HepG2 (cell line): ENCODE measurements around the gene TLX1. TPM values are rescaled to one million over a fixed set of nuclear protein-coding genes. Genes with fewer than 3 reads are reported as not detected.

Experiments used
- ATAC-seq: fragments of 200-7000 bp; cut with Tn5 transposase; 3 replicates; pipeline ENCODE4 v1.9.1; 2020; ENCODE audit warnings: mild to moderate bottlenecking, moderate library complexity
- BruUV-seq: library from RNA; stranded (reverse); fragments of 400-500 nt; replicated peaks from 2 replicates; lab custom pipeline; 2021; lab: Mats Ljungman, UMichigan
- CTCF ChIA-PET: fragments of 300-600 bp; formaldehyde crosslinking; extraction: SDS; loops from one replicate; lab custom pipeline; 2021; ENCODE audit warnings: low total read pairs, inconsistent platforms, low intra/inter-chr PET ratio; lab: Yijun Ruan, JAX
- POLR2A ChIA-PET: fragments of 350-600 bp; sonication (Branson Sonifier 250); formaldehyde crosslinking; loops from one replicate; lab custom pipeline; 2020; ENCODE audit warnings: antibody characterized with exemption, inconsistent platforms; lab: Yijun Ruan, JAX
- DNase-seq: peaks from one replicate; pipeline ENCODE4 v3.0.0-alpha.2; 2015; ENCODE audit warnings: low spot score
- FAIRE-seq: peaks from 3 replicates; lab custom pipeline; 2011; peaks lifted over from hg19 to GRCh38; lab: Jason Lieb, UNC
- H2AFZ ChIP-seq: one replicate; pipeline ENCODE4 v1.6.1; 2011; ENCODE audit warnings: low read length, inconsistent platforms
- H3K27ac ChIP-seq: fragments of 300-600 bp; 3 replicates; pipeline ENCODE4 v1.8.0; 2011; ENCODE audit warnings: mixed run types, mild to moderate bottlenecking, mixed read lengths, low read length, inconsistent platforms; ENCODE audit not compliant: insufficient read depth; ENCODE audit errors: extremely low read length
- H3K27me3 ChIP-seq, 2 experiments: fragments of 200-600 bp in 1 of 2; 2 replicates in 1 of 2; 3 replicates in 1 of 2; pipeline versions ENCODE4 v1.6.0 to v1.8.0; 2011; ENCODE audit warnings: low read length in 2 of 2, mild to moderate bottlenecking in 2 of 2, moderate library complexity in 2 of 2, inconsistent platforms in 1 of 2; ENCODE audit not compliant: insufficient read depth in 2 of 2, control insufficient read depth in 1 of 2
- H3K36me3 ChIP-seq, 2 experiments: fragments of 200-600 bp in 1 of 2; replicated peaks in 1 of 2; 2 replicates in 1 of 2; 3 replicates in 1 of 2; pipeline versions ENCODE4 v1.5.1 to v1.8.0; 2011; ENCODE audit warnings: low read length in 2 of 2, inconsistent platforms in 1 of 2; ENCODE audit not compliant: insufficient read depth in 2 of 2, control insufficient read depth in 1 of 2
- H3K4me1 ChIP-seq: 2 replicates; pipeline ENCODE4 v1.5.1; 2012; ENCODE audit warnings: low read length, inconsistent platforms; ENCODE audit not compliant: insufficient read depth
- H3K4me2 ChIP-seq: 2 replicates; pipeline ENCODE4 v1.6.0; 2011; ENCODE audit warnings: low read depth, low read length, inconsistent platforms
- H3K4me3 ChIP-seq, 3 experiments: fragments of 200-600 bp in 1 of 3; sonication (generic), shearing (Covaris generic) in 1 of 3; replicated peaks in 1 of 3; 2 replicates each; pipeline ENCODE4 v1.5.1; 2011 to 2016; ENCODE audit warnings: low read length in 3 of 3, inconsistent platforms in 2 of 3, low read depth in 2 of 3, mild to moderate bottlenecking in 2 of 3, control low read depth in 1 of 3, mixed read lengths in 1 of 3; ENCODE audit not compliant: insufficient read depth in 1 of 3
- H3K79me2 ChIP-seq: one replicate; pipeline ENCODE4 v1.6.1; 2011; ENCODE audit warnings: low read length, inconsistent platforms; ENCODE audit not compliant: insufficient read depth
- H3K9ac ChIP-seq: 2 replicates; pipeline ENCODE4 v1.6.0; 2011; ENCODE audit warnings: mild to moderate bottlenecking, low read depth, low read length, inconsistent platforms; ENCODE audit not compliant: insufficient read depth
- H3K9me3 ChIP-seq: 2 replicates; pipeline ENCODE4 v1.5.1; 2012; ENCODE audit warnings: mild to moderate bottlenecking, low read length
- H4K20me1 ChIP-seq: 2 replicates; pipeline ENCODE4 v1.6.0; 2011; ENCODE audit warnings: inconsistent platforms, mild to moderate bottlenecking, low read length, moderate library complexity; ENCODE audit not compliant: insufficient read depth
- FOXO1 ChIP-seq: sonication (generic); formaldehyde crosslinking; IDR thresholded peaks from 2 replicates; pipeline ENCODE4 v1.4.0; 2020; ENCODE audit warnings: missing genetic modification reagents
- HDAC6 ChIP-seq: fragments of 200-600 bp; sonication (generic); IDR thresholded peaks from 2 replicates; pipeline ENCODE4 v1.7.0; 2017; ENCODE audit warnings: mild to moderate bottlenecking, antibody characterized with exemption, low read length, low read depth
- HOXD1 ChIP-seq: sonication (generic); formaldehyde crosslinking; IDR thresholded peaks from 2 replicates; pipeline ENCODE4 v1.5.0; 2020; ENCODE audit warnings: missing genetic modification reagents
- ISX ChIP-seq: sonication (generic); formaldehyde crosslinking; conservative IDR thresholded peaks from 2 replicates; pipeline ENCODE4 v1.5.0; 2020; ENCODE audit warnings: missing genetic modification reagents
- NR2F2 ChIP-seq: IDR thresholded peaks from 2 replicates; pipeline ENCODE4 v1.6.1; 2012; ENCODE audit warnings: low read depth, inconsistent platforms, borderline replicate concordance
- SNAPC4 ChIP-seq: sonication (generic); formaldehyde crosslinking; IDR thresholded peaks from 2 replicates; pipeline ENCODE4 v1.4.0; 2020; ENCODE audit warnings: mild to moderate bottlenecking, missing genetic modification reagents
- TEAD2 ChIP-seq: sonication (generic); formaldehyde crosslinking; IDR thresholded peaks from 2 replicates; pipeline ENCODE4 v1.9.0; 2021; ENCODE audit warnings: missing genetic modification reagents
- U2AF1 ChIP-seq: fragments of 200-400 bp; formaldehyde crosslinking; optimal IDR thresholded peaks from 2 replicates; pipeline ENCODE3; 2017; ENCODE audit warnings: mild to moderate bottlenecking, low read depth, low read length
- ZMYM3 ChIP-seq: sonication (generic); formaldehyde crosslinking; IDR thresholded peaks from 2 replicates; pipeline ENCODE4 v1.5.1; 2020; ENCODE audit warnings: mild to moderate bottlenecking, missing genetic modification reagents
- ZNF296 ChIP-seq: sonication (generic); formaldehyde crosslinking; conservative IDR thresholded peaks from 2 replicates; pipeline ENCODE4 v1.5.0; 2020; ENCODE audit warnings: mild to moderate bottlenecking, missing genetic modification reagents
- ZNF33A ChIP-seq: sonication (generic); formaldehyde crosslinking; IDR thresholded peaks from 2 replicates; pipeline ENCODE4 v1.5.1; 2020; ENCODE audit warnings: missing genetic modification reagents, mild to moderate bottlenecking, moderate library complexity, borderline replicate concordance
- ZNF615 ChIP-seq: sonication (generic); formaldehyde crosslinking; IDR thresholded peaks from 2 replicates; pipeline ENCODE4 v1.5.0; 2020; ENCODE audit warnings: mild to moderate bottlenecking, missing genetic modification reagents, borderline replicate concordance
- WGBS: methylation state at CpG from one replicate; pipeline ENCODE4 v1.1.6; 2017; ENCODE audit warnings: low lambda C conversion rate; 5-methylcytosine and 5-hydroxymethylcytosine counted together
- in situ Hi-C: cut with HindIII; loops from 2 replicates; pipeline ENCODE4 v1.10.0; 2017; ENCODE audit warnings: low pct_unique_long_range_greater_than_20kb; ENCODE audit not compliant: extremely low pct_ligation_motif_present
- intact Hi-C: fragments of 100-400 bp; cut with micrococcal nuclease; formaldehyde crosslinking; loops from one replicate; pipeline ENCODE4 v1.10.0; 2022; ENCODE audit not compliant: unreplicated experiment
- polyA plus RNA-seq, 8 experiments: library from polyadenylated mRNA; depleted of rRNA in 3 of 8; stranded (reverse) in 7 of 8; unstranded in 1 of 8; fragments of >200 nt; fragmentation: Illumina TruSeq in 4 of 8; extraction: Trizol in 4 of 8; gene quantifications; 2 replicates each; pipeline versions ENCODE4 v1.2.1 to v1.2.3, GENCODE V29; 2011 to 2016; ENCODE audit warnings: low read depth in 4 of 8, missing spikeins in 1 of 8, mixed read lengths in 1 of 8; ENCODE audit not compliant: insufficient read depth in 1 of 8
- total RNA-seq, 5 experiments: library from RNA; depleted of rRNA; stranded (reverse); fragments of >200 nt; fragmentation: Illumina TruSeq; extraction: Trizol; gene quantifications; 2 replicates each; pipeline ENCODE4 v1.2.3, GENCODE V29; 2016; ENCODE audit warnings: low read depth in 1 of 5

TLX1 gene
- total and polyA plus RNA-seq, 2 of the 13 experiments (the other 11 are each of a cell fraction or from before 2014, with no cell fraction given): 0.07 to 0.26 TPM

GRCh38 chr10:101182936-101183335, 51.8 kb downstream of the TLX1 start:
- CTCF ChIA-PET: no interaction called here
- Histone ChIP-seq H3K4me2 (no peak overlapping the region), H3K4me1 (no peaks in the 10 kb centered on the region), H3K9ac (no peak overlapping the region), H3K9me3 (no peaks in the 10 kb centered on the region), H3K4me3 (no peak overlapping the region), H3K27me3 (peaks cover 2 to 16% of the 10 kb centered on the region in 2 experiments; a peak in 4 of 5 replicates), H3K27ac (no peak overlapping the region), H4K20me1 (no peaks in the 10 kb centered on the region), H3K36me3 (no peaks in the 10 kb centered on the region)
- in situ Hi-C loops (no loop called here), intact Hi-C loops (no loop called here)
- FAIRE-seq: no peak
- POLR2A ChIA-PET: no interaction called here
- WGBS: 50% methylated on average over 2 of the region's 2 CpGs
- TF ChIP-seq FOXO1 (CRISPR knock-in tag): no peak
- TF ChIP-seq ZMYM3 (CRISPR knock-in tag): no peak
- no peak for TF ChIP-seq ZNF615
- no peak for TF ChIP-seq ISX
- no peak for TF ChIP-seq ZNF296 (CRISPR knock-in tag)
- TF ChIP-seq NR2F2: no peak
- TF ChIP-seq HDAC6: no peak
- TF ChIP-seq U2AF1: no peak
- TF ChIP-seq TEAD2: no peak
- no peak for TF ChIP-seq SNAPC4 (CRISPR knock-in tag)
- no peak for TF ChIP-seq ZNF33A
- TF ChIP-seq HOXD1 (CRISPR knock-in tag): no peak
- TF ChIP-seq, all 625 proteins: peak for 0
- Histone ChIP-seq H3K79me2 (no peaks in the 10 kb centered on the region), H2AFZ (no peak overlapping the region)
- BruUV-seq: no TSS peak
- ATAC-seq (no peak), DNase-seq (no peak)
